GM10248 (cell line): ENCODE measurements around the gene ETF1.

Source experiments
- CTCF ChIA-PET: fragments of 300-600 bp; sonication (Branson Sonifier 250); formaldehyde crosslinking; extraction: SDS; loops from one replicate; lab custom pipeline; 2021; ENCODE audit warnings: antibody characterized with exemption; lab: Yijun Ruan, JAX
- POLR2A ChIA-PET: fragments of 350-650 bp; sonication (Branson Sonifier 250); formaldehyde crosslinking; extraction: SDS; loops from one replicate; lab custom pipeline; 2020; ENCODE audit warnings: antibody characterized with exemption; lab: Yijun Ruan, JAX
- DNase-seq: peaks from one replicate; pipeline ENCODE4 v3.0.0; 2012; ENCODE audit errors: extremely low spot score
- TF ChIP-seq, protein P1 (sequence below): IDR thresholded peaks from 2 replicates; pipeline ENCODE4 v1.5.1; 2012; ENCODE audit warnings: mild to moderate bottlenecking, low read depth; ENCODE audit errors: extremely low read depth, missing control alignments, control extremely low read depth

Gene ETF1

GRCh38 chr5:138542956-138543729, at the start of gene ETF1:
ETF1 (minus strand) TSS chr5:138543236; CDS start chr5:138542918, 318 bp downstream.
- ChIA-PET CTCF (interaction anchor here (1.2 to 3.0 kb wide), 7 partner anchors 10 to 191 kb away, joined by 3 to 12 read pairs (median 4); partner anchors contain the start of gene EGR1), POLR2A (interaction anchor here (0.6 to 1.6 kb wide), 11 partner anchors 9 to 217 kb away, joined by 3 to 16 read pairs (median 5); partner anchors contain the start of genes EGR1 and HSPA9)
- peak; percentile 99 for DNase-seq
- TF ChIP-seq, protein P1, sequence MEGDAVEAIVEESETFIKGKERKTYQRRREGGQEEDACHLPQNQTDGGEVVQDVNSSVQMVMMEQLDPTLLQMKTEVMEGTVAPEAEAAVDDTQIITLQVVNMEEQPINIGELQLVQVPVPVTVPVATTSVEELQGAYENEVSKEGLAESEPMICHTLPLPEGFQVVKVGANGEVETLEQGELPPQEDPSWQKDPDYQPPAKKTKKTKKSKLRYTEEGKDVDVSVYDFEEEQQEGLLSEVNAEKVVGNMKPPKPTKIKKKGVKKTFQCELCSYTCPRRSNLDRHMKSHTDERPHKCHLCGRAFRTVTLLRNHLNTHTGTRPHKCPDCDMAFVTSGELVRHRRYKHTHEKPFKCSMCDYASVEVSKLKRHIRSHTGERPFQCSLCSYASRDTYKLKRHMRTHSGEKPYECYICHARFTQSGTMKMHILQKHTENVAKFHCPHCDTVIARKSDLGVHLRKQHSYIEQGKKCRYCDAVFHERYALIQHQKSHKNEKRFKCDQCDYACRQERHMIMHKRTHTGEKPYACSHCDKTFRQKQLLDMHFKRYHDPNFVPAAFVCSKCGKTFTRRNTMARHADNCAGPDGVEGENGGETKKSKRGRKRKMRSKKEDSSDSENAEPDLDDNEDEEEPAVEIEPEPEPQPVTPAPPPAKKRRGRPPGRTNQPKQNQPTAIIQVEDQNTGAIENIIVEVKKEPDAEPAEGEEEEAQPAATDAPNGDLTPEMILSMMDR, result no peak

- CTCF ChIA-PET, result interaction anchor here (1.4 to 2.1 kb wide), 3 partner anchors 9 to 27 kb away, joined by 3 to 13 read pairs (median 7); no protein-coding TSS in a partner anchor
These were observed 45.2 kb upstream of the ETF1 start for GRCh38 chr5:138588013-138588788.

DNA sequence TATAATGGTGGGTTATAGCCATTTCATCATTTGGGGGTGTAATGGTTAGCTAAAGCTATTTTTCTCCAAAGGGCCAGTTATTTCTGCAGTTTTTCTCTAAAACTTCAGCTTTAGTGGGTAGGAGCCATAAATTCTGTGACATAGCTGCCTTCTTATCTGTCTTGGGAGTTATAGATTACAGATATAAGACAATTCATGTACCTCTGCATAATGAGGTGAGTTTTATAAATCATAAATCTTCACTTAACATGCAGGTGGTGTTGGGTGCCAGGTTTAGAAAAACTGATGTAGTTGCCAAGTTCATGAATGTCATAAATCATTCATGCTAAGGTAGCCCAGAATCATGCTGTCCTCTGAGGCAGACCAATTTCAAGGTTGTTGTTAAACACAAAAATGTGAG, 42.1 kb upstream of the ETF1 start:
- POLR2A ChIA-PET, result no interaction called here
- CTCF ChIA-PET, result interaction anchor here (0.9 to 2.7 kb wide), 7 partner anchors 9 to 37 kb away, joined by 3 to 10 read pairs (median 7); partner anchors contain the start of gene HSPA9
- DNase-seq, result no peak
- TF ChIP-seq, protein P1, result no peak

More at GRCh38 chr5:138588013-138588788, 45.2 kb upstream of the ETF1 start:
- DNase-seq, result no peak
- POLR2A ChIA-PET, result no interaction called here
- TF ChIP-seq, protein P1, result no peak

DNA sequence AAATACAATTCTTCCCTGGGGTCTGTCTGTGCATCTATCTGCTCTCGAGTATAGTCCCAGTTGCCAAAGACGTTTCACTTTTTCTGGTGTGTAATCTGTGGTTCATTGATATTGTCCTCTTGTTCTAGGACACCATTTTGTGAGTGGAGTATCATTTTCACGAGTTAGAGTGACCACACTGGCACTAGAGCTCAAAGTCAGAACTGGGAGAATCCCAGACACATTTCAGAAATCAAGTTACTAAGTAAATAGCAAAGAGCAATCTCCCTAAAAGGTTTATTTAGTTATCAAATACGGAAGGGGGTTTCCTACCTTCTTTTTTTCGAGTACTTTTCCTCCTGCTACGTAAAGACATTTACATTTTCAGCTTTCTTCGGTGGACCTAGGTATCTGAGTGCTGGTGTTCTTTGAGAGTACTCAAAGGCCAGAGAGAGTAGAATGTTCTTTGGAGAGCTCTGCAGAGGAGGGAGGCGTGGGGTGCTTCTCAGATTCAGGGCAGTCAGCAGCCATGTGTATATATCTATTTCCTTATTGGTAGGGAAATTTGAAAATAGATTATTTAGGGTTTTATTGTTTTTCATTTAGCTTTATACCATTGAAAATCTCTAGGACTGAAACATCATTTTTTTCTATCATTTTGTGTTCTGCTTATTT, 41.1 kb upstream of the ETF1 start:
- DNase-seq, result no peak
- ChIA-PET CTCF (interaction anchor here (0.9 to 2.7 kb wide), 7 partner anchors 8 to 57 kb away, joined by 3 to 10 read pairs (median 7); partner anchors contain the start of gene HSPA9), POLR2A (no interaction called here)
- TF ChIP-seq, protein P1, result no peak

DNA sequence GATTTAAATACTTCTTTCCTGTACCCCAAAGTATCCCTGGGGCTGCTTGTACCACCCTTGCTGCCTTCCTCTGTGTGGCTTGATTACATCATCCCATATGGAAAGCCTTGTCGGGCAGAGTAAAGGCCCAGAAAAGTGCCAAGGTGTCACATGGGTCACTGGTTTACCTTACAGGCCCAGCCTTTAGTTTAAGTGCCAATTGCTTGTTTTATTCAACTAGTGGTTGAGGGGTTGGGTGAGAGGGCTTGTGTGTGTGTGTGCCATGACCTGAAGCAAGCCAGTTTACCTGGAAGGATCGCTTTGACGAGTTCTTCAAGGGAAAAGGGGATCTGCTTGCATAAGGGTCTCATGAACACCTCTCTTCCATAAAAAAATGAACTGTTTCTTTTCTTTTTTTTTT, 39.9 kb upstream of the ETF1 start:
- CTCF ChIA-PET, result interaction anchor here (1.8 kb wide), 1 partner anchor 58 kb away, joined by 7 read pairs; no protein-coding TSS in a partner anchor
- TF ChIP-seq, protein P1, result no peak
- no peak for DNase-seq
- POLR2A ChIA-PET, result no interaction called here
